ENCODE data around the gene KDM2B.
"Not testable (repeated sequence)": the region's sequence is repeated elsewhere in the genome, so short reads cannot be mapped to it uniquely, and the experiment has no call there.

Gene KDM2B

DNA sequence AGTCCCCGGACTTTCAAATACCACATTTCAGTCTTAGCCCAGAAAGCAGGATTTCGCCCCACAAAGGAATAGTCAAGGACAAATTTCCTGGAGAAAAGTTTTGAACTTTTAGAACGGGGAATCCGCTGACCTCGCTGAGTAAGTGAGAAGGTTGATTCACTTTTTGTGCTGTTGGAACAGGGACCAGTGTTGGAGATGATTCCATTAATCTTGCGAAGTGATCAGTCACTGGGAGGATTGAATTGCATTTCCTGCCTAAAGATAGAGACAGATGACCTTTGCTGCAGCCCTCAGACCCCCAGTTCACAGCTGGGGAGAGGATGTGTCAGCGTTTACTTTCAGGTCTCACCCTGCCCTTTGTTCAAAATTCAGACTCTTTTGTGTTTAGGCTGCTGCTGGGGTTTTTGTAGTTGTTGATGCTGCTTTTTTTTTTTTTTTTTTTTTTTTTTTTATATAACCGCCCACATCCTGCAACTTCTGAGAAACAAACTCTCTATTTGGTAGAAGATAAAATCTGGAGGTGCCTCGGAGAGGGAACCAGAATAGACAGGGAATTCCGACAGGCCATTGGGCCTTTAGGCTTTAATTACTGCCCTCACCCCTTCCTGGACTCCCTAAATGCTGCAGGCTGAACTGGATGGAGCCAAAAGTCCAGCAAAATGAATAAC lies 9.8 kb upstream of the KDM2B start:
- peak; percentile 22 to 24 for DNase-seq (ENCODE audit: extremely low read depth in 1 of 2, low read depth in 1 of 2)

DNA sequence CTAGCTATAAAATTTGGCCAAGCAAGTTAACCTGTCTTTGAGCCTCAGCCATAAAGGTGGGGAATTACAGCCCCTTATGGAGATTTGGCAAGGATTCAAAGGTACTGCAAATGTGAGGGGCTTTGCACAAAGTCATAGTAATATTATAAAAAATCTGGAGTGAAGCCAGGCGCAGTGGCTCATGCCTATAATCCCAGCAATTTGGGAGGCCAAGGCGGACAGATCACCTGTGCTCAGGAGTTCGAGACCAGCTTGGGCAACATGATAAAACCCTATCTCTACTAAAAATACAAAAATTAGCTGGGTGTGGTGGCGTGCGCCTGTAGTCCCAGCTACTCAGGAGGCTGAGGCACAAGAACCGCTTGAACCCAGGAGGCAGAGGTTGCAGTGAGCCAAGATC lies 4.1 kb upstream of the KDM2B start:
- DNase-seq (ENCODE audit: extremely low read depth in 1 of 2, low read depth in 1 of 2) = not testable (repeated sequence)

DNA sequence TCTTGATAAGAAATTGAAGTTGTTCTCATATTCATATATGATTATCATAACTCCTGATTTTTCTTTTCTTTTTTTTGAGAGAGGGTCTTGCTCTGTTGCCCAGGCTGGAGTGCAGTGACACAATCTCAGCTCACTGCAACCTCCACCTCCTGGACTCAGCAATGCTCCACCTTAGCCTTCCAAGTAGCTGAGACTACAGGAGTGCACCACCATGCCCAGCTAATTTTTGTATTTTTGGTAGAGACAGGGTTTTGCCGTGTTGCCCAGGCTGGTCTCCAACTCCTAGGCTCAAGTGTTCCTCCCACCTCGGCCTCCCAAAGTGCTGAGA lies 2.5 kb upstream of the KDM2B start:
- not testable (repeated sequence) for DNase-seq (ENCODE audit: extremely low read depth in 1 of 2, low read depth in 1 of 2)

DNA sequence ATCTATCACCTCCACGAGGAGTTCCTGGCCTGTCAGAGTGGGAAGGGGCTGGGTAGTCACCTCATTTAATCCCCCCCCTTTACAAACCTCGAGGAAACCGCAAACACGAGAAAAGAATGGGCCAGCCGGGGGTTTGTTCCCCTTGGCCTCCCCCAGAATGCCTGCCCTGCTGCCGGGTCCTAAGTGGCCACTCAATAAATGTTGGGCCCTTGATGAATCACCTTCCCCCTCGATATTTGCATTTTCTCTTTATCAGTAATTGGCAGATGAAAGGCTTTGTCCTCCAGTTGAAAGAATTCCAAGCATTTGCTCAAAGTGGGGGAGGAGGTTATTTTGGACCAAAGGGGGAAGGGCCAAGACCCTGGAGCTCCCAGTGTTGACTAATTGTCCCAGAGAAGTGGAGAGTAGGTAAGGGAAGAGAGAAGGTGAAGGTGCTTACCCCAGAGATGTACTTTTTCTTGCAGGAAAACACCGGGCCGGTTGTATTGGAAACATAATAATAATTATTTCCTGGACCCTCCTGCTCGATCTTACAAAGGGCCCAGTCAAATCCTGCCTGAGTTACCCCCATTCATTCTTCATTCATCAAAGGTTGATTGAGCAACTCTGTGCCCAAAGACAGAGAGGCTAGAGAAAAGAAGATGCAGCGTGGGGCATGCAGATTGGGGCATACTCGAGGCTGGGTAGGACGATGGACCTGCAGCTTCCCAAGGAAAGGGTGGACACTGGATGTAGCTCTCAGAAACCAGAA lies 1.9 kb upstream of the KDM2B start:
- DNase-seq (ENCODE audit: extremely low read depth in 1 of 2, low read depth in 1 of 2) = no peak

DNA sequence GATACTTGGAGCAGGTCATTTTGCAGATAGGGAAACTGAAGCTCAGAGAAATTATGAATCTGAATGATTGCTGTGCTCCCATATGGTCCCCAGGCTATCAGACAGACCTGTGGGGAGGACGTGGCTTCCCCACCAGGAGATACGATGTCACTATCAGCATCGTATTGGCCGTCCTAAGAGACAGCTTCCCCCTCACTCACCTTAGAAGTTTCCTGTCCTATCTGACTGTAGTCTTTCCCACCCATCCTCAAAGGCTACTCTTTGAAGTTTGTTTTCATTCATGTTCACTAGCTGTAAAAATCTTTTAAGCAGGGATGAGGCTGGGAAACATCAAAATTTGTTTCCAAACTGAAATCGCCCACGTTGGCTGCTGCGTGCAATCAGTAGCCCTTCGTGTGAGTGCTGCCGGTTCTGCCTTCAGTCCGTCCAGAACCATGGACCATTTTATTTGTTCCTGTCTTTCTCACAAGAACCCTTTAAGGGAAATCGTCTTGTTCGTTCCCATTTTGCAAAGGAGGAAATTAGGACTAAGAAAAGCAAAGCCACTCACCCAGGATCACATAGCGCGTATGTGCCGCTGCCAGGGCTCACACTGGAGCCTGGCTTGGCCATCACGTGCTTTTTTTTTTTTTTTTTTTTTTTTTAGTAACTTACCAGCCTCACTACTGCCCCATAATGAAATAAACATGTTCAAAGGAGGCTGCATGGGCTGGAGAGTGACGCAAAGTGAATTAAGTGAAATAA lies 1.0 kb upstream of the KDM2B start:
- DNase-seq (ENCODE audit: extremely low read depth in 1 of 2, low read depth in 1 of 2) = no peak

DNA sequence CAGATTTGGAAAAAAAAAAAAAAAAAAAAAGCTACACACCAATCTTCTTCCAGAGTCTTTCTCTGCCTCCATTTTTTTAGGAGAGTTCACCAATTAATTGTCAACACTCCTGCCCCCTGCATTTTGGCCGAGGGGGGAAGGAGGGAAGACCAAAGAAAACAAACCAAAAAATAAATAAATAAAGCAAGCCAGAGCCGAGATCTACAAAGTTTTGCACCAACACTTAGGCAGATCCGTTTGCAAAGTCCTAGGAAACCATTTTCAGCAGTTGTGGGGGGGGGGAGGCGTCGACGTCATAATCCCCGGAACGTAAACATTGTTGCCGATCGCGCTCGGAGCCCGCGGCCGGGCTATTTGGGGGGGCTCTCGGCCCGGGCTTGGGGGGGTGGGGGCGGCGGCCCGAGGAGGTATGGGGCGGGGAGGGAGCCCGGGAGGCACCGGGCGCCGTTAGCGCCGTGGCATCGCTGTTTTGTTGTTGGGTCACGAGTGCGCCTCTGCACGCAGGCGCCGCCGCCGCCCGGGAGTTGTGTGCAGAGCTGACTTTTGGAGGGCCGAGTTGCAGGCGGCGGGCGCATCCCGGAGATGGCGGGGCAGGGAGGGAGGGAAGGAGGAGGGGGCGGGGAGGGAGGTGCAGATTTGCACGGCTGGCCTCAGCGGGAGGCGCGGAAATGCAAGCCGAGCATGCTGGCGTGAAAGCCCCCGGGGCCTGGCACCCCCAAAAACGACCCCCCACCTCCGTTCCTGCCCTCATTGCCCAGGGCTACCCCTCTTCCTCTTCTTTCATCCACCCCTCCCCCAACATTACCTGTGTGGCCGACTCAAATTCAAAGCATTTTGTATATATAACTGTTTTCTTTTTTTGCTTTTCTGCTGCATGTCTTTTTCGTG lies 598 bp downstream of the KDM2B start:
- DNase-seq (ENCODE audit: extremely low read depth in 1 of 2, low read depth in 1 of 2) = peak; percentile 32 to 65

DNA sequence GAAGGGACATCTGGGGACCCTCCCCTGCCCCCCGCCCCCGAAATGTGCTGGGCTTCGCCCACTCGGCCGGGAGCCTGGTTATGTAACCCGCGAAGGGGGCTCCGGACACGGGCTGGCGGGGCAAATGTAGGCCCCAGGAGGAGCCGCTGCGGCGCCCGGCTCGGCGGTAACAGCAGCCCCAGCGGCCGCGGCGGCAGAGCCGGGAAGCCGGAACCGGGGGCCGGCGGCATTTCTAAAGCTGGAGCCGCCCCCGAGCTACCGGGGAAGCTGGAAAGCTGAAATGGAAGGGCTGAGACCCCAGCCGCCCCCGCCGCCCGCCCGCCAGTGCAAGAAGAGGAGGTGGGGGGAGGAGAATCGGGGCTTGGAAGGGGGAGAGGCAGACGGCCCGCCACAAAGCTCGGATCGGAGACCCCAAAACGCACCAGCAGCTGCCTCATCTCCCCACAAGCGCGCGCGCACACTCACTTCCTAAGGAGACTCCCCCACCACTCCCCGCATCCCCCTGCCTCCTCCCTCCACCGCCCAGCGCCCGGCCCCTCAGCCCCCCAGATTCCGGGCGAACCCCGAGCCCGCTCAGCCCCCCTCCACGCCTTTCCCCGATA lies 1.5 kb downstream of the KDM2B start:
- no peak for DNase-seq (ENCODE audit: extremely low read depth in 1 of 2, low read depth in 1 of 2)

DNA sequence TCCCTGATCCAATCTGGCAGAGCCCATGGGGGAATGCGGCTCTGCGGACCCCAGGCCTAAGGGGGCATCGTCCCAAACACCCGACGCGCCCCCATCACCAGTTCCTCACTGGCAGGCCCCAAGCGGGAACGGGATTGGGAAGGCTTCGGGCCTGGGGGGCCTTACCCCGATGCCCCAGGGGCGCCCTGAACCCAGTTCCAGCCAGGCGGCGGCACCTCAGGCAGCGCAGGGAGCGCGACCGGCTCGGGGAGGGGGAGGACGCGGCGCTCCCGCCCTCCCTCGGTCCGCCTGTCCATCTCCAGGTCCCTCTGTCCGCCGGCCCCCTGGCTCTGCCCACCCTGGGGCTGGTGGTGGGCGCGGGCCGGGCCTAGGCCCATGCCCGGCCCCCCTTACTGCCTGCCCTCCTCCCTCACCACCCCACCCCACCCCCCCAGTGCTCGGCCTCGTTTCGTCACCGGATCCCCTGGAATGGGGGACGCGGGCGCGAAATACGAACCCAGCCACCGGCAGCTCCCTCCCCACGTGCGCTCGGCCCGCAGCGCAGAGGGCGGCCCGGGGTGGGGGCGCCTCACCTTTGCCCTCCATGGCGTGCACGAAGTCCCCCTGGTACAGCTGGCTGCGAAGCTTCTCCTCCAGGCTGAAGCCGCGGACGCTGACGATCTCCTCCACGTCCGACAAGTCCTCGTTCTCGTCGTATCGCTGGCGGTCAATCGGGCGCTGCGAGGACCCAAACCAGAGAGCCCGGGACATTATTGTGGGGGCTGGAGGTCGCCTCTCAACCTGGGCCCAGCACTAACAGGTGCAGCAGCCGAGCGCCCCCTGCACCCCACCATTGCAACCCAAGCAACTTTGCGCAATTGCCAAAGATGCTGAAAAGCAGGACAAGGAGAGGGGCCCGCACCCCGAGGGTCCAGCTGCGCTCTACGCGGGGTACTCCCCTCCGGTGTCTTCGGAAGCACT lies 2.3 kb downstream of the KDM2B start:
- DNase-seq (ENCODE audit: extremely low read depth in 1 of 2, low read depth in 1 of 2) = no peak

DNA sequence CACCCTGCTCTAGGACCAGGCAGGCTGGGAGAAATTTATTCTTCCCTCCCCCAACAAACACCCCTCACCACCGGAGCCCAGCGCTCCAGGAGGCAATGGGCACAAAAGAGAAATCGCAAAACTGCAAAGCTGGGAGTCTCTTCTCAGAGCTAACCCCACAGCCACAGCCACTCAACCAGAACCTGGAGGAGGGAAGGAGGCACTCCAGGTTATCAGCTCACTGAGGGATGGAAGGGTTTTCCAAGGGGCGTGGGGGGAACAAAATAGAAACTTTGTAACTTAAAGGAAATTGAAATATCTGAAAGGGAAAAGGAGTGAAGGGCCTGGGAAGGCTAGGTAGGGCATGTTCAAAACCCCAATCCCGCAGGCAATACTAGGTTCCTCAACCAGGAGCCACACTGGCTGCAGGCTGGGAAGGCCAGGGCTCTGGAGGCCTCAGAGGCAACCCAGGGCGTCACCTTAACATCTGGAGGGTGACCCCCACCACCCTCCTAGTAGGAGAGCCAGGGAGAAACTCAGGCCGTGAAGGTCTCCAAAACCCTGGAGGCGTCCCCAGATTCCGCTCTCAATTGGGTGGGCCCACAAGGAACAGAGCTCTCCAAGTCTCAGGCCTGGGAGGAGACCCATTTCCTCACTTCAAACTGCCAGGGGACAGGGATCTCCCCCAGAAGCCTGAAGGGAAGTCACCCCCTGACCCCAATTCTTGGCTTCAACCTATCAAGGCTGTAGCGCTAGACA lies 3.2 kb downstream of the KDM2B start:
- no peak for DNase-seq (ENCODE audit: extremely low read depth in 1 of 2, low read depth in 1 of 2)

DNA sequence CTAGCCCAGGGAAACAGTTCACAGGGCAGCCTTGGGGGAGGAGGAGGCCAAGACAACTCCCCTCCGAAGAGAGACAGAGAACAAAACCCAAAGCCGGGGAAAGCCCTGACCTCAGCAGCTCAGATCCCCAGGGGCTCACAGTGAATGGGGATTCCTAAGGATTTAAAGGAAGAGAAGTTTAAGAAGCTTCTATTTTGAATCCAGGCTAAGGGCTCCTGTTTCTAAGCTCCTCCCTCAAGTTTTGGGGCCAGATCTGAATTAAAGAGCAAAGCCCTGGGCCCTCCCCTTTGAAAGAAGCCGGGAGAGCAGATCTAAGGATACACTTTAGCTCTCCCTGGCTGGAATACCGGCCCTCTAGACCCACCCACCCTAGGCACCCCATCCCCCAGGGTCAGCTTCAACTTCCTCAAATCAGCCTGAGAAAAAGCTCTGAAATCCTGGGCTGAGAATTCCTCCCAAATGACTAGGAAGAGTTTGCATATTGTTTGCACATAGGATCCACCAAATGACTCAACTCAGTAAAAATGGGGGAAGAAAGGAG lies 3.9 kb downstream of the KDM2B start:
- DNase-seq (ENCODE audit: extremely low read depth in 1 of 2, low read depth in 1 of 2) = no peak

DNA sequence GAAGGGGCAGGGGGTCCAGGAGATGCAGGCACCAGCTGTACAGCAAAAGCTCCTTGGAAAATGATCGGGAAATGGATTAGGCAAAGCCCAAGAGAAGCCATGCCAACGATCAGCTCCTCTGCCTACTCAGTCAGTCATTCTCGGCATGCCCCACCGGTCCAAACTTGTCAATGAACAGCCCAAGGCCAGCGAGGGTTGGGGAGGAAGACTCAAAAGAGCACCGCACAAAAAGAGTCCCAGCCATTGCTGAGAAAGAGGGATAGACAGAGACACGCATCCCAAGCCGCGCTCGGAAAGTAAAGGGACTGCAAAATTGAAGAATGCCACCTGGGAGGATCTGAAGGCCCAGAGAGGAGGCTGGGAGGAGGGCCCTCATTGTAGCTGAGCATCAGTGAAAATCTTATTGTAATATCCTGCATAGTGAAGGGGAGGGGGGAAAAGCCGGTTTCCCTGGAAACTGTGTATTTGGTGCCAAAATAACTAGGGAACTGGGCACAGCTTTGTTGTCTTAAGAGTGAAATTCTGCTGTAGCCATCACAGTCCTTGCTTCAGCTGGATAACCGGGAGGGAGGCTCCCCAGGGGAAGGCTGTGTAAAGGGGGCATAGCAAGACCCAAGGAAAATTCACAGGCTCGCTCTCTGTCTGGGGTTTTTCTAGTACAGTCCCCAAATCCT lies 4.7 kb downstream of the KDM2B start:
- DNase-seq (ENCODE audit: extremely low read depth in 1 of 2, low read depth in 1 of 2) = no peak

DNA sequence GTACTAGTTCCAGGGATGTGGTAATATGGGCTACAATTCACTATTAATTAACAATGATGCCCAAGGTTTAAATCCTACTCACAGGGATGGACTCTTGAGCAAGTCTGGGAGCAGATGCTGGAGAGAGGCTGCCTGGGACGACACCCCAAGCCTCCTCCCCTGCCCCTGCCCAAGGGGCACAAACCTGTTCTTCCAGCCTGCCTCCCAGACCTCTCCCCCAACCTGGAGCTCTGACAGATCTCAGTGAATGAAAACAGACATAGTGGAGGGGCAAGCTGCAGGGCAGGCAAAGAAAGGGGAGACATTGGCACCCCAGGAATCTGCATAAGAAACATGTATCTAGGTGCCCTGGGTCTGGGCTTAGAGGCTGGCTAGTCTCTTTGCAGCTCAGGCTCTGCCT lies 5.8 kb downstream of the KDM2B start:
- no peak for DNase-seq (ENCODE audit: extremely low read depth in 1 of 2, low read depth in 1 of 2)

DNA sequence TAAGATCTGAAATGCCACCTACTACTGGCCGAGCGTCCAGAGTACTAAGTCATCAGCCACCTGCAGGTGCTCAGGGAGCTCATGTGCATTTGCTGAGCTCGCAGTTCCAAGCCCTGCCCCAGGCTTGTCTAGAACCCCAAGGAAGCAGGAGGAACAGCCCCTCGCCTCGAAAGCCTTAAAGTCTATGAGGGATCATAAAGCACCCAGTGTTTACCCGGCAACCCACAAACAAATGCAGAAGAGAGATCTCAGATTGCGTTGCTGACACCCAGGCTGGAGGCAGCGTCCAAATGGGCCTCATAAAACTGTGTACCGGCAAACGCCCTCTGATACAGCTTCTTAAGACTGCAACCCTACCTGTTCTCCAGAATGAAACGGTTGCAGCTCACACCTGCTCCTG lies 6.8 kb downstream of the KDM2B start:
- no peak for DNase-seq (ENCODE audit: extremely low read depth in 1 of 2, low read depth in 1 of 2)

DNA sequence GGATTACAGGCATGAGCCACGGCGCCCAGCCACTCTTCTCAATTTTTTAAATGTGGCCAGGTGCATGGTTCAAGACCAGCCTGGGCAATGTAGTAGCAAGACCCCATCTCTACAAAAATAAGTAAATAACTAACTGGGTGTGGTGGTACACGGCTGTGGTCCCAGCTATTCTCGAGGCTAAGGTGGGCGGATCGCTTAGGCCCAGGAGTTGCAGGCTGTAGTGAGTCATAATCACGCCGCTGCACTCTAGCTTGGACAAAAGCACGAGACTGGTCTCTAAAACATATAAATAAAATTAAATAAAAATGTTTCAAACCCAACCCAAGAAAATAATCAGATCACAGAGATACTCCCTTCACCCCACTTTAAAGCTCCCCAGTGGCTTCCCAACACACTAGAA lies 8.9 kb downstream of the KDM2B start:
- no peak for DNase-seq (ENCODE audit: extremely low read depth in 1 of 2, low read depth in 1 of 2)

DNA sequence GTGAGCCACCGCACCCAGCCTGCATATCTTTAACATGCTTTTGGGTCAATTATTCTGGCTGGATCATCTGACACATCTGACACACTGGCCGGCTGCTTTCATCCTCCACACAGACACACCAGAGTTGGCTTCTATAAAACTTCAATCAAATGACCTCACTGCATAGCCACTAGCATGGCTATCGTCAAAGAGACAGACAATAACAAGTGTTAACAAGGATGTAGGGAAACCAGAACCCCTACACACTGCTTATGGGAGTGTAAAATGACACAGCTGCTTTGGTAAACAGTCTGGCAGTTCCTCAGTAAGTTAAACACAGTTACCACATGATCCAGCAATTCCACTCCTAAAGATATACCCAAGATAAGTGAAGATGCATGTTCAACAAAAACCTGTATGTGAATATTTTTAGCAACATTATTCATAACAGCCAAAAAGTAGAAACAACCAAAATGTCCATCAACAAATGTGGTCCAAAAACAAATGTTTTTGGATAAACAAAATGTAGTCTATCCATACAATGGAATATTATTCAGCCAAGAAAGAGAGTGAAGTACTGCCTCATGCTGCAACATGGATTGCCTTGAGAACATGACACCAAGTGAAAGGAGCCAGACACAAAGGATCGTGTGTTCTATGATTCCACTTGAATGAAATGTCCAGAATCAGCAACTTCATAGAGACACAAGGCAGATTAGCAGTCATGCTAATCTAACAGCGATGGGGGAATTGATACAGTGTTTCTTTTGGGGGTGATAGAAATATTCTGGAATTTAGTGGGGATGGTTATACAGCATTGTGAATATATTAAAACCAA lies 10.1 kb downstream of the KDM2B start:
- DNase-seq (ENCODE audit: extremely low read depth in 1 of 2, low read depth in 1 of 2) = no peak

DNA sequence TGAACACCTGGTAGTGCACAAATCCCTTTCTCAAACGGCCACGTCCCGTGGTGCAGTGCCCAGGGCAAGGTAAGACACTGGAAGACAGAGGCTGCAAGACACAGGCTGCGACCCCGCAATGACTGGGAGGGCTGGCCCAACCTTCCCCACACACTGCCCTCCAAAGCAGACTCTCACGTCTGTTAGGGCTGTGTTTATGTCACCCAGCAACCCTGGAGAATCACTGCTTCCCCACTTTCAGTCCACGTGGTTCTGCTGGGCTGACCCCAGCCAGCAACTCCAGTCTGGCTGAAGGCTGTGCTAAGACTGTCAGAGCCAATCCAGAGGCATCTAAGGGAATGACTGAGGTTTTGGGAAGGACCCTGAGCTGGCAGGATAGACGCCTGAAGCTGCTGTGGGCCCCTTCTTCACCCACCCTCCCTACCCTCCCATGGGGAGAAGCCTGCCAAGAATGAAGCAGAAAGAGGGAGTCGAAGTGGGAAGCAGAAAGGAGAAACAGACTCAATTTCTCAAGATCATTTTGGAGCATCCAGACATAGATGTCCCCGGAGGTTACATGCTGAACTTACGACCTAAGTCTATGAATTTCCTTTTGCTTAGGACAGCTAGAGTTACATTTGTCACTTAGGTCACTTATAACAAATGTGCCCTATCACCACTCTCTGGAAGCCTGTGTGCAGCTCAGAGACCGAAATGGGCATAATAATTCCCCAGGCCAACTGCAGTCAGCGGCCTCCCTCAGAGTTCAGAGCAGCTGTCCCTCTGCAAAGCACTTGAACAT lies 11.7 kb downstream of the KDM2B start:
- no peak for DNase-seq (ENCODE audit: extremely low read depth in 1 of 2, low read depth in 1 of 2)
